Measurements from ENCODE around the gene USH1C.
A peak's percentile ranks its signal among the peaks of the same experiment; 100 is the strongest.

The USH1C gene

GRCh38 chr11:17494019-17494418, 50.2 kb downstream of the USH1C start:
- Histone ChIP-seq H2BK15ac (ENCODE audit: low read length) (no peak overlapping the region), H3K79me1 (ENCODE audit: low read depth, low read length) (no peaks in the 10 kb centered on the region), H3K4me3 (ENCODE audit: low read length in 2 of 2) (no peak overlapping the region), H3K36me3 (replicated peaks in 1 of 2; ENCODE audit: control insufficient read depth in 2 of 2, insufficient read depth in 2 of 2, low read length in 2 of 2) (no peaks in the 10 kb centered on the region), H3K18ac (ENCODE audit: low read length) (no peak overlapping the region), H3K14ac (ENCODE audit: low read length) (peak overlapping the region; percentile 79), H4K8ac (ENCODE audit: low read depth, low read length) (no peak overlapping the region), H3K4ac (ENCODE audit: low read length) (no peak overlapping the region), H2AFZ (ENCODE audit: low read length) (no peak overlapping the region), H2AK5ac (ENCODE audit: low read depth, low read length) (no peak overlapping the region), H2BK120ac (ENCODE audit: low read depth, low read length) (no peak overlapping the region), H3K27me3 (ENCODE audit: control insufficient read depth in 3 of 3, insufficient read depth in 3 of 3, low read depth in 1 of 3, low read length in 3 of 3) (peaks cover 0 to 23% (median 0%) of the 10 kb centered on the region in 3 experiments), H2BK12ac (ENCODE audit: low read length) (no peak overlapping the region), H3K23ac (ENCODE audit: low read depth, low read length, poor library complexity) (no peak overlapping the region), H3K9me3 (replicated peaks in 1 of 2; ENCODE audit: control insufficient read depth in 2 of 2, insufficient read depth in 1 of 2, low read depth in 1 of 2, low read length in 2 of 2) (no peaks in the 10 kb centered on the region), H3K27ac (replicated peaks; ENCODE audit: low read length) (no peak overlapping the region), H3K9ac (ENCODE audit: low read depth, low read length, poor library complexity) (no peak overlapping the region), H3K4me1 (ENCODE audit: control insufficient read depth in 2 of 2, insufficient read depth in 1 of 2, low read depth in 1 of 2, low read length in 2 of 2) (peaks cover 0 to 2% of the 10 kb centered on the region in 2 donors), H2BK5ac (ENCODE audit: low read length) (no peak overlapping the region), H4K91ac (ENCODE audit: low read depth, low read length, poor library complexity) (no peak overlapping the region), H3K4me2 (ENCODE audit: insufficient read depth, low read length, poor library complexity, severe bottlenecking) (no peak overlapping the region)
- WGBS, 2 donors (ENCODE audit: extremely low coverage in 2 of 2, insufficient read length in 2 of 2, insufficient replicate concordance in 1 of 2): no CpG with 5 or more reads among the region's 6 CpGs
- DNase-seq (ENCODE audit: low spot score): no peak

DNA sequence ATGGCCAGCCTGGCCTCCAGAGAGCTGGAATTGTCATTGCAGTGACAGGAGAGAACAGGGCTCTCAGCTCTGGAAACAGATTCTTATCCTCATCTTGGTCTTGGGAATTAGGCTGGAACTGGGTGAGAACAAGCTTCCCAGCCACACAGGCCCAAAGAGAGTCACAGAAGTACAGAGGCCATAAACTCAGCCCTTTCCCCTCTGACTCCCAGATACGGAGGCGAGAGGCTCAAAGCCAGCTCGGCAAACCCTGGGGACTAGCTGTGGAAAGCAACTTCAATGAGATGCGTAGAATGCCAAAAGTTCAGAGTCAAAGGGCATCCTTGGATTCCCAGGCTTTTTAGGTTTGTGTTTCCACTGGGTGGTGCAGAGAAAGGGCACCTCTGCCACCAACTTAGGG, 53.3 kb downstream of the USH1C start:
- H4K91ac ChIP-seq (ENCODE audit: low read depth, low read length, poor library complexity): no peak overlapping the region
- no peak overlapping the region for H2BK12ac ChIP-seq (ENCODE audit: low read length)
- no peak overlapping the region for H2BK120ac ChIP-seq (ENCODE audit: low read depth, low read length)
- H3K14ac ChIP-seq (ENCODE audit: low read length): no peak overlapping the region
- no peaks in the 10 kb centered on the region for H3K9me3 ChIP-seq (replicated peaks in 1 of 2; ENCODE audit: control insufficient read depth in 2 of 2, insufficient read depth in 1 of 2, low read depth in 1 of 2, low read length in 2 of 2)
- no peak overlapping the region for H3K4ac ChIP-seq (ENCODE audit: low read length)
- H3K18ac ChIP-seq (ENCODE audit: low read length): no peak overlapping the region
- H3K23ac ChIP-seq (ENCODE audit: low read depth, low read length, poor library complexity): no peak overlapping the region
- H4K8ac ChIP-seq (ENCODE audit: low read depth, low read length): no peak overlapping the region
- no peak overlapping the region for H3K4me3 ChIP-seq (ENCODE audit: low read length in 2 of 2)
- no peaks in the 10 kb centered on the region for H3K36me3 ChIP-seq (replicated peaks in 1 of 2; ENCODE audit: control insufficient read depth in 2 of 2, insufficient read depth in 2 of 2, low read length in 2 of 2)
- H3K9ac ChIP-seq (ENCODE audit: low read depth, low read length, poor library complexity): no peak overlapping the region
- H2BK5ac ChIP-seq (ENCODE audit: low read length): no peak overlapping the region
- no peak for DNase-seq (ENCODE audit: low spot score)
- no peaks in the 10 kb centered on the region for H3K79me1 ChIP-seq (ENCODE audit: low read depth, low read length)
- no CpG with 5 or more reads among the region's 4 CpGs for WGBS, 2 donors (ENCODE audit: extremely low coverage in 2 of 2, insufficient read length in 2 of 2, insufficient replicate concordance in 1 of 2)
- H2AK5ac ChIP-seq (ENCODE audit: low read depth, low read length): no peak overlapping the region
- peaks cover 0 to 27% (median 0%) of the 10 kb centered on the region in 3 experiments for H3K27me3 ChIP-seq (ENCODE audit: control insufficient read depth in 3 of 3, insufficient read depth in 3 of 3, low read depth in 1 of 3, low read length in 3 of 3)
- H2BK15ac ChIP-seq (ENCODE audit: low read length): no peak overlapping the region
- no peak overlapping the region for H3K27ac ChIP-seq (replicated peaks; ENCODE audit: low read length)
- H3K4me1 ChIP-seq (ENCODE audit: control insufficient read depth in 2 of 2, insufficient read depth in 1 of 2, low read depth in 1 of 2, low read length in 2 of 2): no peaks in the 10 kb centered on the region
- no peak overlapping the region for H3K4me2 ChIP-seq (ENCODE audit: insufficient read depth, low read length, poor library complexity, severe bottlenecking)
- no peak overlapping the region for H2AFZ ChIP-seq (ENCODE audit: low read length)

GRCh38 chr11:17490232-17490631, 54.0 kb downstream of the USH1C start:
- Histone ChIP-seq H2BK12ac (ENCODE audit: low read length) (no peak overlapping the region), H2AFZ (ENCODE audit: low read length) (no peak overlapping the region)
- no CpG with 5 or more reads among the region's 6 CpGs for WGBS, 2 donors (ENCODE audit: extremely low coverage in 2 of 2, insufficient read length in 2 of 2, insufficient replicate concordance in 1 of 2)

DNA sequence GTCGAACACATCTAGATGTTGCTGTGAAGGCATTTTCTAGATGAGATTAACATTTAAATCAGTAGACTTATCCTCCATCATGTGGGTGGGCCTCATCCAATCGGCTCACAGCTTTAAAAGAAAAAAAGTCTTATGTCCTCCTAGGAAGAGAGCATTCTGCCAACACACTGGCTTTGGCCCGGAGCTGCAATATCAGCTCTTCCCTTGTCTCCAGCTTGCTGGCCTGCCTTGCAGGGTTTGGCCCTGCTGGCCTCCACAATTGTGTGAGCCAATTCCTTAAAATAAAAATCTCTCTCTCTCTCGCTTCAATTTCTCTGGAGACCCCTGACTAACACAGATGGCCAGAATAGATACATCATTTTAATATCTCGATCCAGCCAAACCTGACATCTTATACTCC, 54.5 kb downstream of the USH1C start:
- no peak overlapping the region for H4K8ac ChIP-seq (ENCODE audit: low read depth, low read length)
- no peak overlapping the region for H3K9ac ChIP-seq (ENCODE audit: low read depth, low read length, poor library complexity)
- H3K14ac ChIP-seq (ENCODE audit: low read length): no peak overlapping the region
- no peak overlapping the region for H2BK15ac ChIP-seq (ENCODE audit: low read length)
- H2BK120ac ChIP-seq (ENCODE audit: low read depth, low read length): no peak overlapping the region
- H3K4me1 ChIP-seq (ENCODE audit: control insufficient read depth in 2 of 2, insufficient read depth in 1 of 2, low read depth in 1 of 2, low read length in 2 of 2): no peaks in the 10 kb centered on the region
- no peak overlapping the region for H3K4me2 ChIP-seq (ENCODE audit: insufficient read depth, low read length, poor library complexity, severe bottlenecking)
- DNase-seq (ENCODE audit: low spot score): no peak
- H3K27ac ChIP-seq (replicated peaks; ENCODE audit: low read length): no peak overlapping the region
- H3K23ac ChIP-seq (ENCODE audit: low read depth, low read length, poor library complexity): no peak overlapping the region
- peaks cover 0 to 32% (median 0%) of the 10 kb centered on the region in 3 experiments for H3K27me3 ChIP-seq (ENCODE audit: control insufficient read depth in 3 of 3, insufficient read depth in 3 of 3, low read depth in 1 of 3, low read length in 3 of 3)
- WGBS, 2 donors (ENCODE audit: extremely low coverage in 2 of 2, insufficient read length in 2 of 2, insufficient replicate concordance in 1 of 2): no CpG with 5 or more reads among the region's 5 CpGs
- no peak overlapping the region for H2AK5ac ChIP-seq (ENCODE audit: low read depth, low read length)
- H2AFZ ChIP-seq (ENCODE audit: low read length): no peak overlapping the region
- H3K4me3 ChIP-seq (ENCODE audit: low read length in 2 of 2): no peak overlapping the region
- no peak overlapping the region for H3K4ac ChIP-seq (ENCODE audit: low read length)
- no peak overlapping the region for H2BK5ac ChIP-seq (ENCODE audit: low read length)
- H3K9me3 ChIP-seq (replicated peaks in 1 of 2; ENCODE audit: control insufficient read depth in 2 of 2, insufficient read depth in 1 of 2, low read depth in 1 of 2, low read length in 2 of 2): no peaks in the 10 kb centered on the region
- no peak overlapping the region for H4K91ac ChIP-seq (ENCODE audit: low read depth, low read length, poor library complexity)
- H3K36me3 ChIP-seq (replicated peaks in 1 of 2; ENCODE audit: control insufficient read depth in 2 of 2, insufficient read depth in 2 of 2, low read length in 2 of 2): no peaks in the 10 kb centered on the region
- no peaks in the 10 kb centered on the region for H3K79me1 ChIP-seq (ENCODE audit: low read depth, low read length)
- no peak overlapping the region for H3K18ac ChIP-seq (ENCODE audit: low read length)
- no peak overlapping the region for H2BK12ac ChIP-seq (ENCODE audit: low read length)

More at GRCh38 chr11:17490232-17490631, 54.0 kb downstream of the USH1C start:
- no peak overlapping the region for H2BK15ac ChIP-seq (ENCODE audit: low read length)
- no peak overlapping the region for H4K8ac ChIP-seq (ENCODE audit: low read depth, low read length)
- H3K36me3 ChIP-seq (replicated peaks in 1 of 2; ENCODE audit: control insufficient read depth in 2 of 2, insufficient read depth in 2 of 2, low read length in 2 of 2): no peaks in the 10 kb centered on the region
- H3K9me3 ChIP-seq (replicated peaks in 1 of 2; ENCODE audit: control insufficient read depth in 2 of 2, insufficient read depth in 1 of 2, low read depth in 1 of 2, low read length in 2 of 2): no peaks in the 10 kb centered on the region
- no peak overlapping the region for H4K91ac ChIP-seq (ENCODE audit: low read depth, low read length, poor library complexity)
- no peak overlapping the region for H3K18ac ChIP-seq (ENCODE audit: low read length)
- DNase-seq (ENCODE audit: low spot score): no peak
- H3K9ac ChIP-seq (ENCODE audit: low read depth, low read length, poor library complexity): no peak overlapping the region
- H3K23ac ChIP-seq (ENCODE audit: low read depth, low read length, poor library complexity): no peak overlapping the region
- no peak overlapping the region for H3K4me2 ChIP-seq (ENCODE audit: insufficient read depth, low read length, poor library complexity, severe bottlenecking)
- no peak overlapping the region for H3K4ac ChIP-seq (ENCODE audit: low read length)
- no peaks in the 10 kb centered on the region for H3K4me1 ChIP-seq (ENCODE audit: control insufficient read depth in 2 of 2, insufficient read depth in 1 of 2, low read depth in 1 of 2, low read length in 2 of 2)
- no peak overlapping the region for H3K14ac ChIP-seq (ENCODE audit: low read length)
- H3K79me1 ChIP-seq (ENCODE audit: low read depth, low read length): no peaks in the 10 kb centered on the region
- no peak overlapping the region for H2BK120ac ChIP-seq (ENCODE audit: low read depth, low read length)
- H3K27me3 ChIP-seq (ENCODE audit: control insufficient read depth in 3 of 3, insufficient read depth in 3 of 3, low read depth in 1 of 3, low read length in 3 of 3): peaks cover 0 to 32% (median 0%) of the 10 kb centered on the region in 3 experiments
- no peak overlapping the region for H3K27ac ChIP-seq (replicated peaks; ENCODE audit: low read length)
- H2BK5ac ChIP-seq (ENCODE audit: low read length): no peak overlapping the region
- H3K4me3 ChIP-seq (ENCODE audit: low read length in 2 of 2): peak overlapping the region in 1 of 2 donors; percentile 51
- H2AK5ac ChIP-seq (ENCODE audit: low read depth, low read length): no peak overlapping the region

All from neuronal stem cell (in vitro differentiated cells).